GM06990 (cell line): ENCODE results near the gene OR2F2.

Experiments used
- DNase-seq: peaks from one replicate; pipeline ENCODE4 v3.0.0-alpha.2; 2011; ENCODE audit not compliant: insufficient read length; ENCODE audit errors: extremely low read depth
- H3K27me3 ChIP-seq: replicated peaks from 2 replicates; pipeline ENCODE4 v1.6.0; 2011; ENCODE audit warnings: low read length; ENCODE audit not compliant: control insufficient read depth, insufficient read depth
- H3K36me3 ChIP-seq: 2 replicates; pipeline ENCODE4 v1.5.1; 2011; ENCODE audit warnings: low read length; ENCODE audit not compliant: control insufficient read depth, insufficient read depth
- H3K4me3 ChIP-seq: replicated peaks from 2 replicates; pipeline ENCODE4 v1.5.1; 2011; ENCODE audit warnings: low read depth, mild to moderate bottlenecking, control low read depth, low read length
- TF ChIP-seq, protein P1 (sequence below): IDR thresholded peaks from 2 replicates; pipeline ENCODE4 v1.5.1; 2011; ENCODE audit warnings: low read length, control low read depth, mild to moderate bottlenecking, inconsistent platforms; ENCODE audit not compliant: insufficient read depth, poor library complexity, severe bottlenecking

OR2F2 gene

DNA sequence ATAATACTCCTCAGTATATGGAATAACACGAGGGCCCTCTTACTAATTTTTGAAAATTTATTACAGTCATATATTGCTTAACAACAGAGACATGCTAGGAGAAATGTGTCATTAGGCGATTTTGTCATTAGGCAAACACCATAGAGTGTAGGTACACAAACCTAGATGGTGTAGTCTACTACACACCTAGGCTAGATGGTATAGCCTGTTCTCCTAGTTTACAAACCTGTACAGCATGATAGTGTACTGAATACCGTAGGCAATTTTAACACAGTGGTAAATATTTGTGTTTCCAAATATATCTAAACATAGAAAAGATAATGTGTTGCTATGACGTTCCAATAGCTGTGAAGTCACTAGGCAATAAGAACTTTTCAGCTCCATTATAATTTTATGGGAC, 32.4 kb downstream of the OR2F2 start:
- Histone ChIP-seq H3K27me3 (no peaks in the 10 kb centered on the region), H3K4me3 (no peak overlapping the region), H3K36me3 (no peaks in the 10 kb centered on the region)
- DNase-seq: no peak
- TF ChIP-seq, protein P1, sequence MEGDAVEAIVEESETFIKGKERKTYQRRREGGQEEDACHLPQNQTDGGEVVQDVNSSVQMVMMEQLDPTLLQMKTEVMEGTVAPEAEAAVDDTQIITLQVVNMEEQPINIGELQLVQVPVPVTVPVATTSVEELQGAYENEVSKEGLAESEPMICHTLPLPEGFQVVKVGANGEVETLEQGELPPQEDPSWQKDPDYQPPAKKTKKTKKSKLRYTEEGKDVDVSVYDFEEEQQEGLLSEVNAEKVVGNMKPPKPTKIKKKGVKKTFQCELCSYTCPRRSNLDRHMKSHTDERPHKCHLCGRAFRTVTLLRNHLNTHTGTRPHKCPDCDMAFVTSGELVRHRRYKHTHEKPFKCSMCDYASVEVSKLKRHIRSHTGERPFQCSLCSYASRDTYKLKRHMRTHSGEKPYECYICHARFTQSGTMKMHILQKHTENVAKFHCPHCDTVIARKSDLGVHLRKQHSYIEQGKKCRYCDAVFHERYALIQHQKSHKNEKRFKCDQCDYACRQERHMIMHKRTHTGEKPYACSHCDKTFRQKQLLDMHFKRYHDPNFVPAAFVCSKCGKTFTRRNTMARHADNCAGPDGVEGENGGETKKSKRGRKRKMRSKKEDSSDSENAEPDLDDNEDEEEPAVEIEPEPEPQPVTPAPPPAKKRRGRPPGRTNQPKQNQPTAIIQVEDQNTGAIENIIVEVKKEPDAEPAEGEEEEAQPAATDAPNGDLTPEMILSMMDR: no peak

DNA sequence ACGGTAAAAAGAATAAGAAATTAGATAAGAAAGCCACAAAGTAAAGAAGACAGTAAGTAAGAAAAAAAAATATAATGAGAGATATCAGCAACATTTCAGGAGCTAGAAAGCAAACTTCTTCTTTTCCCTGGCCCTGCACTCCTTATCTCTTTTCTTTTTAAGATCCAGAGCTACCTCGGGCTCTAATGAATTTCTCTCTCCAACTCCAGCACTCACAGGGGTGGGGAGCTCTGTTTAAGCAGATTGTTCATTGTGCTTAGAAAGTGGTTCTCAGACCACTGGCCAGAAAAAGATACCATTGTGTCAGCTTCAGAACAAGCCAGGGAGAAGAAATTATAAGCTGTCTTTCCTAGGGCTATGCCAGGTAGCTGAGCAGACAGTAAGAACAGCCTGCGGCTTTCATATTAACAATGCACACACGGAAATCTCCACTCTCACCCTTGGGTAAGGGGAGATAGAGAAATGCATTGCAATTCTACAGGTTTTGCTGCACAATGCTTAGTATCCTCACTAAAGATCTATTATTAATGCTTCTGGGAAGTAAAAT, 38.9 kb downstream of the OR2F2 start:
- Histone ChIP-seq H3K27me3 (no peaks in the 10 kb centered on the region), H3K4me3 (no peak overlapping the region), H3K36me3 (no peaks in the 10 kb centered on the region)
- TF ChIP-seq, protein P1: no peak
- no peak for DNase-seq

DNA sequence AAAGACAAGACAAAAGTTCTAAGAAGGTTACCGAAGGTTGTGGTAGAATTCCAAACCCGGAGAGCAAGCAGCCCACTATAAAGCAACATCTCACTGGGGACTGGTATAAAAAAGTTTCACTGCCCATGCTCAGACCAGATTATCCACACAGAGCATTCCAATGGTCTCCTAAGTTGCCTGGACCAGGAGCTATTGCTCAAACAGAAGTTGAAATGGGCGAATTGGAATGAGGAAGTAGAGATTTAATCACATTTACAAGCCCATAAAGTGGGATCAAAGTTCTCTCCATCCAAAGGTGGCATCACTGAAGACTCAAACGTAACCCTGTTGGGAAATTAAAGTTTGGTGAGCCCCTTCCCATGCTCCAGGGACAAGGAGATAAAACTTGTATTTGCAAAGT, 39.4 kb downstream of the OR2F2 start:
- no peak for DNase-seq
- no peak overlapping the region for H3K4me3 ChIP-seq
- H3K27me3 ChIP-seq: no peaks in the 10 kb centered on the region
- no peaks in the 10 kb centered on the region for H3K36me3 ChIP-seq
- TF ChIP-seq, protein P1: no peak

DNA sequence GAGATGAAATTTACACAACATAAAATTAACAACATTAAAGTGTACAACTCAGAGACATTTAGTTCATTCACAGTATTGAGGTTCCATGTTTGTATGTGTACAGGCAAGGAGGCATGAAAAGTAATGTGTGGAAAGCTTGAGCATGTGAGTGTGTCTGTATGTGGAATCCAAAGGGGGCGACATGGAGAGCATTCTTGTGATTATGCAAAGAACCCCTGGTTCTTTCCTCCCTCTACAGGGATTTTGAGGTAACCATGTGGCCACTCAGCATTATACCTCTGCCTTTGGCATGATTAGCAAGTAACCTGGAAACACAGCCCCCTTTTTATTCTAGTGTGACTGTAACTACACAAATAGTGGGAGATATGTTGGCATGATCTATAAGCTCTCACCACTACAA, 40.6 kb downstream of the OR2F2 start:
- no peak for DNase-seq
- H3K36me3 ChIP-seq: no peaks in the 10 kb centered on the region
- TF ChIP-seq, protein P1: no peak
- H3K27me3 ChIP-seq: no peaks in the 10 kb centered on the region
- no peak overlapping the region for H3K4me3 ChIP-seq

DNA sequence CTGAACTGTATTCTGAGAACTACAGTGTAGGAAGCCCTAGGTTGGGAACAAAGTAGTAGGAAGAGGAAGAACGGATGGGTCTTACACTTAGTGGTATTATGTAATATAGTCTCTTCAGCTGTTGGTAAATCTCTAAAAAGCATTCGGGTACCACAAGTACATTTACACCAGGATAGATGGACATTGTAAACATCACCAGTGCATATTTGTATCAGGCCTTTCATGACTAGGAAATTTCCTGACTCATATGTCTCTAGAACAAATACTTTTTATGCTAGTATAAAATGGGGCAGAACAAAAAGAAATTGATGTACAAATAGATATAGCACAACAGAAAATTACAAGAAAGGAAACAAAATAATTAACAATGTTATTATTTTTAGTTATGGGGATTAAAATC, 43.6 kb downstream of the OR2F2 start:
- TF ChIP-seq, protein P1: no peak
- Histone ChIP-seq H3K36me3 (no peaks in the 10 kb centered on the region), H3K27me3 (no peaks in the 10 kb centered on the region), H3K4me3 (no peak overlapping the region)
- no peak for DNase-seq

DNA sequence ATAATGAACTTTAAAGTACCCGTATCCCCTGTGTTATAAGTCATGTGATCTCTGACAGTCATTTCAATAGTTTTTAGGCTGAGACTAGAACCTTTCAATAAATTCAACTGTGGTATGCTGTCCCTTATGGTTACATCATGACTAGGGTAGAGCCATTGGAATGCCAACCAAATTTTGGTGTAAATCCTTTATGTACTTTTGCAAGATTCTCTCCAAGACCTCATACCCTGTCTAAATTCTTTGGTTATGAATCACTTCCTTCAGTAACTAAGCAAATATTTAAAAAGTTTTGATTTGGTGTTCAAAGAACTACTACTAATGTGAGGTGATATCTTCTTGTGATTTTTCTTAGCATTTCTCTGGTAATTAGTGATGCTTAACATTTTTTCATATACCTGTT, 44.3 kb downstream of the OR2F2 start:
- H3K4me3 ChIP-seq: no peak overlapping the region
- TF ChIP-seq, protein P1: no peak
- DNase-seq: no peak
- no peaks in the 10 kb centered on the region for H3K27me3 ChIP-seq
- no peaks in the 10 kb centered on the region for H3K36me3 ChIP-seq
